GM18868 (cell line): ENCODE data around the gene TMEM86B.
"Not testable (repeated sequence)": the region's sequence is repeated elsewhere in the genome, so short reads cannot be mapped to it uniquely, and the experiment has no call there.

Source experiments
- ATAC-seq: cut with Tn5 transposase; IDR thresholded peaks from one replicate; pipeline ENCODE4 v1.9.1; 2021; ENCODE audit warnings: mild to moderate bottlenecking, moderate library complexity; ENCODE audit not compliant: unreplicated experiment

TMEM86B gene

GRCh38 chr19:55223291-55224037, 5.1 kb downstream of the TMEM86B start:
- ATAC-seq: no peak

GRCh38 chr19:55220525-55220924, 8.0 kb downstream of the TMEM86B start:
- ATAC-seq: no peak

GRCh38 chr19:55216461-55217198, 11.9 kb downstream of the TMEM86B start:
- ATAC-seq: no peak

GRCh38 chr19:55213547-55213946, 15.0 kb downstream of the TMEM86B start:
- no peak for ATAC-seq

- ATAC-seq: no peak
Observed at GRCh38 chr19:55212447-55212846, 16.1 kb downstream of the TMEM86B start.

- no peak for ATAC-seq
Observed at GRCh38 chr19:55209693-55210472, 18.7 kb downstream of the TMEM86B start.

GRCh38 chr19:55208880-55209692, 19.5 kb downstream of the TMEM86B start, which contains the start of gene PTPRH:
PTPRH (minus strand) TSS chr19:55209501; CDS start chr19:55209433, 68 bp downstream.
- ATAC-seq: no peak

- ATAC-seq: no peak
Observed at GRCh38 chr19:55206664-55207500, 21.7 kb downstream of the TMEM86B start.

GRCh38 chr19:55202199-55202598, 26.4 kb downstream of the TMEM86B start:
- not testable (repeated sequence) for ATAC-seq

GRCh38 chr19:55199620-55200204, 28.9 kb downstream of the TMEM86B start:
- ATAC-seq: no peak

GRCh38 chr19:55198651-55199050, 29.9 kb downstream of the TMEM86B start:
- ATAC-seq: no peak

GRCh38 chr19:55197528-55197927, 31.0 kb downstream of the TMEM86B start:
- ATAC-seq: no peak

GRCh38 chr19:55196803-55197202, 31.8 kb downstream of the TMEM86B start:
- no peak for ATAC-seq

- no peak for ATAC-seq
Observed at GRCh38 chr19:55193481-55193880, 35.1 kb downstream of the TMEM86B start.

- no peak for ATAC-seq
Observed at GRCh38 chr19:55189403-55189835, 39.1 kb downstream of the TMEM86B start.

GRCh38 chr19:55188625-55189024, 39.9 kb downstream of the TMEM86B start:
- ATAC-seq: no peak

GRCh38 chr19:55186080-55186479, 42.5 kb downstream of the TMEM86B start:
- ATAC-seq: no peak

- ATAC-seq: no peak
Observed at GRCh38 chr19:55181740-55182139, 46.8 kb downstream of the TMEM86B start.
